Neural crest cell (in vitro differentiated cells): Measurements from ENCODE around the gene LHFPL2. TPM values are rescaled to one million over a fixed set of nuclear protein-coding genes. Genes with fewer than 3 reads are reported as not detected.

Experiments used
- DNase-seq: peaks from one replicate; pipeline ENCODE4 v3.0.0; 2021; ENCODE audit warnings: low read depth, mixed read lengths, low spot score
- H3K27ac Mint-ChIP-seq: one replicate; pipeline ENCODE4 v1.8.0; 2021; ENCODE audit warnings: mild to moderate bottlenecking, mixed read lengths; ENCODE audit not compliant: unreplicated experiment
- H3K27me3 Mint-ChIP-seq: 2 replicates; pipeline ENCODE4 v1.8.0; 2021; ENCODE audit warnings: low read depth, mild to moderate bottlenecking, mixed read lengths
- H3K36me3 Mint-ChIP-seq: 2 replicates; pipeline ENCODE4 v1.8.0; 2021; ENCODE audit warnings: low read depth, mild to moderate bottlenecking, mixed read lengths
- H3K4me1 Mint-ChIP-seq: 2 replicates; pipeline ENCODE4 v1.8.0; 2021; ENCODE audit warnings: mixed read lengths
- H3K4me3 Mint-ChIP-seq: one replicate; pipeline ENCODE4 v1.8.0; 2021; ENCODE audit warnings: mild to moderate bottlenecking, mixed read lengths
- H3K9me3 Mint-ChIP-seq: 2 replicates; pipeline ENCODE4 v1.8.0; 2021; ENCODE audit warnings: mixed read lengths
- CTCF ChIP-seq: fragments of 200-600 bp; sonication (generic); conservative IDR thresholded peaks from 2 replicates; pipeline ENCODE4 v1.5.0; 2021; ENCODE audit warnings: antibody characterized with exemption, mild to moderate bottlenecking
- total RNA-seq: library from RNA; stranded (reverse); gene quantifications from 2 replicates; pipeline ENCODE4 v1.2.1, GENCODE V29; 2021

The LHFPL2 gene
- total RNA-seq, 1 donor from 2014 or later: 15.0 TPM

- Mint-ChIP-seq H3K36me3 (no peaks in the 10 kb centered on the region), H3K4me3 (peak overlapping the region; percentile 91), H3K4me1 (peaks cover 26% of the 10 kb centered on the region), H3K27ac (no peak overlapping the region), H3K27me3 (peaks cover 5% of the 10 kb centered on the region), H3K9me3 (no peaks in the 10 kb centered on the region)
- DNase-seq: no peak
- no peak for TF ChIP-seq CTCF
Measured at GRCh38 chr5:78649861-78650496, 1.4 kb upstream of the LHFPL2 start.

GRCh38 chr5:78649211-78649695 lies 681 bp upstream of the LHFPL2 start:
- Mint-ChIP-seq H3K9me3 (no peaks in the 10 kb centered on the region), H3K4me3 (peak overlapping the region; percentile 91), H3K27me3 (peaks cover 5% of the 10 kb centered on the region), H3K36me3 (peaks cover 4% of the 10 kb centered on the region), H3K27ac (no peak overlapping the region), H3K4me1 (peaks cover 33% of the 10 kb centered on the region)
- TF ChIP-seq CTCF: no peak
- no peak for DNase-seq

- peaks cover 38% of the 10 kb centered on the region for H3K4me1 Mint-ChIP-seq
- no peak for TF ChIP-seq CTCF
- no peaks in the 10 kb centered on the region for H3K9me3 Mint-ChIP-seq
- H3K27ac Mint-ChIP-seq: peak overlapping the region; percentile 72
- DNase-seq: peak; percentile 51
- peaks cover 6% of the 10 kb centered on the region for H3K36me3 Mint-ChIP-seq
- peaks cover 5% of the 10 kb centered on the region for H3K27me3 Mint-ChIP-seq
- H3K4me3 Mint-ChIP-seq: peak overlapping the region; percentile 96
Measured at GRCh38 chr5:78647838-78648358, 674 bp downstream of the LHFPL2 start.

- H3K4me3 Mint-ChIP-seq: peak overlapping the region; percentile 96
- H3K4me1 Mint-ChIP-seq: peaks cover 40% of the 10 kb centered on the region
- H3K27me3 Mint-ChIP-seq: peaks cover 5% of the 10 kb centered on the region
- H3K9me3 Mint-ChIP-seq: no peaks in the 10 kb centered on the region
- TF ChIP-seq CTCF: no peak
- peaks cover 6% of the 10 kb centered on the region for H3K36me3 Mint-ChIP-seq
- DNase-seq: no peak
- peak overlapping the region; percentile 72 for H3K27ac Mint-ChIP-seq
Measured at GRCh38 chr5:78647351-78647818, 1.2 kb downstream of the LHFPL2 start.

- TF ChIP-seq CTCF: no peak
- no peak for DNase-seq
- H3K27ac Mint-ChIP-seq: peak overlapping the region; percentile 5
- H3K4me3 Mint-ChIP-seq: peak overlapping the region; percentile 18
- H3K36me3 Mint-ChIP-seq: peaks cover 6% of the 10 kb centered on the region
- H3K9me3 Mint-ChIP-seq: no peaks in the 10 kb centered on the region
- H3K4me1 Mint-ChIP-seq: peaks cover 48% of the 10 kb centered on the region
- peaks cover 5% of the 10 kb centered on the region for H3K27me3 Mint-ChIP-seq
Measured at GRCh38 chr5:78644741-78645300, 3.8 kb downstream of the LHFPL2 start.
